ENCODE results near the gene NCKIPSD.

NCKIPSD gene

DNA sequence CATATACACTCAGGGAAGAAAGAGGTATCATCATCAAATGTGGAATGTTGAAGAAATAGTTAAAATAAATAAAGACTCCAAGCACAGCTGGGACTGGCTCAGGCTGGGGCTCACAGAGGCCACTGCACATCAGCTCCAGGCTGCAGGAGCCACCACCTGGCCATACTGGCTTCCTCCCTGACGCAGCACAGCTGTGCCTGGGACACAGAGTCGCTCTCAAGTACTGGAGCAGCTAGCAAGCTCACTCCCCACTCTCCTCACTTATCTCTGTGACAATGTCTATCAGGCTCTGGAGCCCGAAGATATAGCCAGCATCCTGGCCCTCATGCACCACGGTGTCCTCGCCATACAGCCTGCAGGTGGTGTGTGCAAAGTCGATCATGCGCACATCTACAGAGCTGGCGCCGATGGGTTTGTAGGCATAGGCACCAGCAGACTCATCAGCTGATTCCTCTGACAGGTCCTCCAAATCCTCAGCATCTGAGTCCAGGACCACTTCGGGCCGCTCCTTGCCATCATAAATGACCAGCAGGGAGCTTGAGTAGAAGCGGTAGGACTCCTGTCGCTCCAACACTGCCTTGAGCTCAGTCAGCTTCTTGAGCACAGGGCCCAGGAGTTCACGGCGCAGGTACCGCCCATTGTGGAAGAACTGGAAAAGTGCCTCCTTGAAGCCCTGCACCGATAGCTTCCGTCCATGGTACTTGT lies 2.5 kb upstream of the NCKIPSD start:
- H3K36me3 Mint-ChIP-seq, result peaks cover 66% of the 10 kb centered on the region
- DNase-seq (ENCODE audit: low spot score in 2 of 2), result no peak
- no peak overlapping the region for H3K27ac Mint-ChIP-seq
- no peaks in the 10 kb centered on the region for H3K9me3 Mint-ChIP-seq
- H3K4me1 Mint-ChIP-seq, result peaks cover 32% of the 10 kb centered on the region
- no peak for ATAC-seq
- H3K4me3 Mint-ChIP-seq, result no peak overlapping the region

GRCh38 chr3:48687220-48687678 lies 1.5 kb upstream of the NCKIPSD start:
- ATAC-seq, result no peak
- peaks cover 62% of the 10 kb centered on the region for H3K36me3 Mint-ChIP-seq
- no peaks in the 10 kb centered on the region for H3K9me3 Mint-ChIP-seq
- peak in 1 of 2 donors; percentile 48 for DNase-seq (ENCODE audit: low spot score in 2 of 2)
- no peak overlapping the region for H3K27ac Mint-ChIP-seq
- no peak overlapping the region for H3K4me3 Mint-ChIP-seq
- peaks cover 39% of the 10 kb centered on the region for H3K4me1 Mint-ChIP-seq

DNA sequence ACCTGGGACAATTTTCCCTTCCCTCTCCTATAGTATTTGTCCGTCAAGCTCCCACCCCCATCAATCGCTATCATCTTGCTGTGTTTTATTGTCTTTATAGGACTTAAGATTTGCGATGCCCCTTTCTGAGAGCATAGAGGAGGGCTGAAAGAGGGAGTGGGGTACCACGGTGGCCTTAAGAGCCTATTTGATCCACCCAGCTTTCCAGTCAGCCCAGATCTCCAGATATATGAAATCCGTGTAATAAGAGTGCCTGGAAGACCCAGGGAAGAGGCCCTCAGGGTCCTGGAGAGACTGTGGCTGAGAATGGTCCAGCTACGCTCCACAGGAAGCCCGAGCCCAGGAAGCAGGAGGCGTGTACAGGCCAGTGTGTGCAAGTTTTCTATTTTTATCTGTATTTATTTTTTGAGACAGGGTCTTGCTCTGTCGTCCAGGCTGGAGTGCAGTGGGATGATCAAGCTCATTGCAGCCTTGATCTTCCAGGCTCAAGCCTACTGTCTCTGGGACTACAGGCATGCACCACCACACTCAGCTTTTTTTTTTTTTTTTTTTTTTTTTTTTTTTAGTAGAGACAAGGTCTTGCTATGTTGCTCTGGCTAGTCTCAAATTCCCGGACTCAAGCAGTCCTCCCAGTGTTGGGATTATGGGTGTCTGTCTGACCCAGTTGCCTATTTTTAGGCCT lies 964 bp upstream of the NCKIPSD start:
- peak overlapping the region; percentile 90 for H3K27ac Mint-ChIP-seq
- ATAC-seq (no peak), DNase-seq (ENCODE audit: low spot score in 2 of 2) (no peak)
- H3K9me3 Mint-ChIP-seq, result no peaks in the 10 kb centered on the region
- peaks cover 59% of the 10 kb centered on the region for H3K36me3 Mint-ChIP-seq
- peaks cover 39% of the 10 kb centered on the region for H3K4me1 Mint-ChIP-seq
- peak overlapping the region; percentile 78 for H3K4me3 Mint-ChIP-seq

GRCh38 chr3:48685293-48685602 lies 467 bp downstream of the NCKIPSD start:
- ATAC-seq, result no peak
- peaks cover 54% of the 10 kb centered on the region for H3K36me3 Mint-ChIP-seq
- DNase-seq (ENCODE audit: low spot score in 2 of 2), result no peak
- H3K9me3 Mint-ChIP-seq, result no peaks in the 10 kb centered on the region
- peak overlapping the region; percentile 78 for H3K4me3 Mint-ChIP-seq
- H3K4me1 Mint-ChIP-seq, result peaks cover 48% of the 10 kb centered on the region
- peak overlapping the region; percentile 90 for H3K27ac Mint-ChIP-seq

- peak in 1 of 2 donors; percentile 52 for DNase-seq (ENCODE audit: low spot score in 2 of 2)
- H3K9me3 Mint-ChIP-seq, result no peaks in the 10 kb centered on the region
- H3K4me1 Mint-ChIP-seq, result peaks cover 49% of the 10 kb centered on the region
- H3K4me3 Mint-ChIP-seq, result peak overlapping the region; percentile 78
- peak overlapping the region; percentile 90 for H3K27ac Mint-ChIP-seq
- ATAC-seq, result no peak
- H3K36me3 Mint-ChIP-seq, result peaks cover 50% of the 10 kb centered on the region
Measured at GRCh38 chr3:48684480-48685143, 1.1 kb downstream of the NCKIPSD start.

- Mint-ChIP-seq H3K36me3 (peaks cover 47% of the 10 kb centered on the region), H3K9me3 (no peaks in the 10 kb centered on the region), H3K4me3 (peak overlapping the region; percentile 78), H3K4me1 (peaks cover 49% of the 10 kb centered on the region), H3K27ac (peak overlapping the region; percentile 90)
- ATAC-seq (no peak), DNase-seq (ENCODE audit: low spot score in 2 of 2) (no peak)
Measured at GRCh38 chr3:48684054-48684349, 1.7 kb downstream of the NCKIPSD start.

GRCh38 chr3:48682786-48683185 lies 2.9 kb downstream of the NCKIPSD start:
- no peaks in the 10 kb centered on the region for H3K9me3 Mint-ChIP-seq

GRCh38 chr3:48681974-48682610 lies 3.6 kb downstream of the NCKIPSD start:
- ATAC-seq, result no peak
- no peak overlapping the region for H3K27ac Mint-ChIP-seq
- no peak overlapping the region for H3K4me3 Mint-ChIP-seq
- no peaks in the 10 kb centered on the region for H3K9me3 Mint-ChIP-seq
- DNase-seq (ENCODE audit: low spot score in 2 of 2), result no peak
- peaks cover 44% of the 10 kb centered on the region for H3K36me3 Mint-ChIP-seq
- H3K4me1 Mint-ChIP-seq, result peaks cover 49% of the 10 kb centered on the region

More at GRCh38 chr3:48682786-48683185, 2.9 kb downstream of the NCKIPSD start:
- Mint-ChIP-seq H3K4me1 (peaks cover 49% of the 10 kb centered on the region), H3K4me3 (no peak overlapping the region), H3K36me3 (peaks cover 43% of the 10 kb centered on the region), H3K27ac (no peak overlapping the region)
- ATAC-seq (no peak), DNase-seq (ENCODE audit: low spot score in 2 of 2) (no peak)

- DNase-seq (ENCODE audit: low spot score in 2 of 2) (no peak), ATAC-seq (no peak)
- no peaks in the 10 kb centered on the region for H3K9me3 Mint-ChIP-seq
- no peak overlapping the region for H3K4me3 Mint-ChIP-seq
- H3K36me3 Mint-ChIP-seq, result peaks cover 47% of the 10 kb centered on the region
- H3K27ac Mint-ChIP-seq, result no peak overlapping the region
- H3K4me1 Mint-ChIP-seq, result peaks cover 45% of the 10 kb centered on the region
Measured at GRCh38 chr3:48681541-48681880, 4.2 kb downstream of the NCKIPSD start.

DNA sequence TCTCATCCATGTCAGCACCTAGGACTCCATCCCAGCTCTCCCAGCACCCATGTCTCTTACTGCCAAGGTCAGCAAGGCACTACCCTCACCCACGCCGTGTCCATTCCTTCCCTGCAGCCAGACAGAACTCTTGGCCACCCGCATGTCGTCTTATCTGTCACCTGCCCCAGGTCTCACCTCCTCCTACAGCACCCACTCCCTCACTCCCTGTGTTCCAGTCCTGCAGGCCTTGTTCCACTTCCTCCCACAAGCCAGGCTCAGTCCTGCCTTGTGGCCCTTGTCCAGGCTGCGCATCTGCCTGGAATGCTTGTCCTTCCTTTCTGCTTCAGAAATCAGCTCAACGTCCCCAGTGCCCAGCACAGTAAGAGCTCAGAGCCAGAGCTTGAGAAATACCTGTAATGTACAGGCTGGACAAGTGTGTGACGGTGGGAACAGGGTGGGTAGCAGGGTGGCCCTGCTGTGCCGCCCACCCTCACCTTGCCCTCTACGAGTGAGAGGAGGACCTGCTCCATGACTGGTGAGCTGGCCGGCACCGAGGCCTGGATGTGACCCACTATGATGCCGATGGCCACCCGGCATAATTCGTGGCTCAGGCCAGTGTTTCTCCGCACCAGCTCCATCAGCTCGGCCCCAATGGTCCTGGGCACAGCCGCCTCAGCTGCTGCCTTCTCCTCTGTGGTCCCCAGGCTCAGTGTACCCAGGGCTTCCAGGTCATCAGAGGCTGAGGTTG lies 4.7 kb downstream of the NCKIPSD start:
- Mint-ChIP-seq H3K27ac (peak overlapping the region; percentile 75), H3K36me3 (peaks cover 49% of the 10 kb centered on the region)

DNA sequence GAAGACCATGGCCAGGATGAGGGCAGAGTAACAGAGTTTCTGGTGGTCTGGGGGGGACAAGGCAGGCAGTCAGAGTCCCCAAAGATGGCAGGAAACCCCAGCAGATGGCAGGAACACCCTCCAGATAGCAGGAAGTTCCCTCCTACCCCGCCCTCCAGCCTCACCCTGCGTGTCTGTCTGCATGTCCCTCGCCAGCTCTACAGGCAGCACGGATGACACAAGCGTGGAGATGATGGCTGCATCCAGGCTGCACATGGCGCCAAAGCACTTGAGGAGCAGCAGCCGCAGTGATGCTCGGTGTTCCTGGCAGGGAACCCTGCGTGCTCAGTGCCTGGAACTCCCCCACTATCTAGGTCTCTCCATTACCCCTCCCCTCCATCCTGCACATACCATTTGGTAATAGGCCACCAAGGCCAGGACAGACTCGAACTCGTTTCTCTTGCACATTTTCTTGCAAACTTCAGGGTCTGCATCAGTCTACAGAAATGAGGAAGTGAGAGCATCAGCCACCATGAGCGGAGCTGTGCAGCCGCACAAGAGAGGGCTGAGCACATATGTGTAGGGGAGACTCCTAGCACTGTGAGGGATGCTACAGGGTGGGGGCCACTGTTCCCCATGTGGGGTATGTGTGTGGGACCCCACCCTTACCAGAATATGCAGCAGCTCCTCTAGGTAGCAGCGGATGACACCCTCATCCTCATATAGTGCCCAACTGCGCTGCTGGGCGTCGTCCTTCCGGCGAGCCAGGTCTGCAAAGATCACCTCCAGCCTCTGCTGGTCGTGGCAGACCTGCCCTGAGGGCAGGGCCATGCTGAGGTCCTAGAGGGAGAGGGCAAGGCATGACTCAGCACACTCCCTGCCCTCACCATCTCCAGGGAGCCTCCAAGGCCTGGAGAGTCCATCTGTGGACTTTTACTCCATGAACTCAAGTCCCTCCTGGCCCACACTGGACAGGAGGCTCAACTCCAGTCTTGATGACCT lies 6.0 kb downstream of the NCKIPSD start:
- Mint-ChIP-seq H3K36me3 (peaks cover 54% of the 10 kb centered on the region), H3K9me3 (no peaks in the 10 kb centered on the region), H3K27ac (no peak overlapping the region), H3K4me3 (no peak overlapping the region), H3K4me1 (peaks cover 32% of the 10 kb centered on the region)
- ATAC-seq, result no peak
- no peak for DNase-seq (ENCODE audit: low spot score in 2 of 2)

More for the DNA sequence above, 4.7 kb downstream of the NCKIPSD start:
- H3K4me1 Mint-ChIP-seq, result peaks cover 39% of the 10 kb centered on the region
- no peak for ATAC-seq
- H3K4me3 Mint-ChIP-seq, result no peak overlapping the region
- DNase-seq (ENCODE audit: low spot score in 2 of 2), result no peak
- no peaks in the 10 kb centered on the region for H3K9me3 Mint-ChIP-seq

DNA sequence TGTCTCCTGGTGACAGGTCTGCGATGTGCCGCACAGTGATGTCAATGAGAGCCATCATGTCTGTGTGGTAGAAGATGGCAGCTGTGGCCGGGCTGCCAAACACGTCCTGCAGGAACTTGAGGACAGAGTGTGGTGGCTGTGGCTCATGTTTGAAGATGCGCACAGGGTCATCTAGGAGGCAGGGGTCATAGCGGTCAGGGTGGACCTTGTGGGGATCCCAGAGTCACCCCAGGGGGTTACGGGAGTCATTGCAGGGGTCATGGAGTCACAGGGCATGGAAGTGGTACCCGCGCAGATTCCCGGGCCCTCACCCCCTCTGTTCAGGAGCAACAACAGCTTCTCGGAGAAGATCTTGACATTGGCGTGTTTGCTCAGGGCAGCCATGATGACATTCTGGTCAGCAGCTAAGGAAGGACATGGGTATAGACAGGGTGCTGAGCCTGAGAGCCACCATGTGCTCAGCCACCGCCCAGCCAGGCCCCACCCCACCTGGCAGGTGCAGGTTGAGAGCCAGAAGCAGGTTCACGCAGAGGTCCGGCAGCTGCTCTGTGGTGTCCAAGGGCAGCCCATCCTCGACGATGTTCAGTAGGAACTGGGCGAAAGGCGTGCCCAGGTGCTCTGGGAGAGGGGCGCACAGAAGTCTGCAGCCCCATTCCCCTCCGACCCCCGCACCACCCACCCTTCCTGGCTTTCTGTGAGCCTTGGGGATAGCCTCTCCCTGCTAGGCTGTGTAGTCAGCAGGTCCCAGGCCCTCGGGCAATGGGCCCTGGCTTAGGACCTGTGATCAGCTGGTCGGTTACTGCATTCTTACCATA lies 6.9 kb downstream of the NCKIPSD start:
- DNase-seq (ENCODE audit: low spot score in 2 of 2) (no peak), ATAC-seq (no peak)
- Mint-ChIP-seq H3K9me3 (no peaks in the 10 kb centered on the region), H3K27ac (no peak overlapping the region), H3K36me3 (peaks cover 55% of the 10 kb centered on the region), H3K4me1 (peaks cover 23% of the 10 kb centered on the region), H3K4me3 (no peak overlapping the region)

GRCh38 chr3:48678056-48678455 lies 7.7 kb downstream of the NCKIPSD start:
- peaks cover 62% of the 10 kb centered on the region for H3K36me3 Mint-ChIP-seq
- peak overlapping the region; percentile 46 for H3K27ac Mint-ChIP-seq
- H3K4me3 Mint-ChIP-seq, result no peak overlapping the region
- DNase-seq (ENCODE audit: low spot score in 2 of 2), result no peak
- ATAC-seq, result no peak
- no peaks in the 10 kb centered on the region for H3K9me3 Mint-ChIP-seq
- H3K4me1 Mint-ChIP-seq, result peaks cover 16% of the 10 kb centered on the region
